Astrocyte (in vitro differentiated cells and primary cell): ENCODE results near the gene PEAK3.

Experiments used
- CTCF ChIP-seq: IDR thresholded peaks from 2 replicates; pipeline ENCODE4 v1.5.1; 2011; ENCODE audit warnings: low read depth, mild to moderate bottlenecking, inconsistent platforms, low read length, moderate library complexity; ENCODE audit not compliant: insufficient read depth
- EZH2 ChIP-seq: IDR thresholded peaks from 2 replicates; pipeline ENCODE4 v1.6.1; 2012; ENCODE audit warnings: mild to moderate bottlenecking, low read length, inconsistent platforms; ENCODE audit not compliant: insufficient read depth

GRCh38 chr19:2244125-2244411 is 37.9 kb downstream of the PEAK3 start:
- no peak for TF ChIP-seq EZH2
- no peak for TF ChIP-seq CTCF
